Muscle layer of colon (tissue), 2 donors: ENCODE data around the gene TPGS2.

Experiments
- H3K27ac ChIP-seq: one replicate; pipeline ENCODE4 v1.7.0; 2013; ENCODE audit warnings: low read depth, mild to moderate bottlenecking, low read length, moderate library complexity
- H3K27me3 ChIP-seq, 2 donors: one replicate each; pipeline ENCODE4 v1.7.0; 2013; ENCODE audit warnings: low read length in 2 of 2, mild to moderate bottlenecking in 2 of 2; ENCODE audit not compliant: insufficient read depth in 2 of 2, control insufficient read depth in 1 of 2
- H3K36me3 ChIP-seq: one replicate; pipeline ENCODE4 v1.7.0; 2013; ENCODE audit warnings: mild to moderate bottlenecking, low read length; ENCODE audit not compliant: insufficient read depth
- H3K4me1 ChIP-seq: one replicate; pipeline ENCODE4 v1.7.0; 2013; ENCODE audit warnings: mild to moderate bottlenecking, low read length; ENCODE audit not compliant: insufficient read depth
- H3K4me3 ChIP-seq, 2 donors: one replicate each; pipeline ENCODE4 v1.7.0; 2013; ENCODE audit warnings: low read length in 2 of 2, low read depth in 1 of 2, mild to moderate bottlenecking in 1 of 2, moderate library complexity in 1 of 2
- H3K9ac ChIP-seq: one replicate; pipeline ENCODE4 v1.7.0; 2013; ENCODE audit warnings: low read length
- H3K9me3 ChIP-seq: one replicate; pipeline ENCODE4 v1.7.0; 2013; ENCODE audit warnings: mild to moderate bottlenecking, low read length
- donor health status: abdominal sarcoma.
- donor health status: Adenocarcinoma of cecum.

Gene TPGS2

DNA sequence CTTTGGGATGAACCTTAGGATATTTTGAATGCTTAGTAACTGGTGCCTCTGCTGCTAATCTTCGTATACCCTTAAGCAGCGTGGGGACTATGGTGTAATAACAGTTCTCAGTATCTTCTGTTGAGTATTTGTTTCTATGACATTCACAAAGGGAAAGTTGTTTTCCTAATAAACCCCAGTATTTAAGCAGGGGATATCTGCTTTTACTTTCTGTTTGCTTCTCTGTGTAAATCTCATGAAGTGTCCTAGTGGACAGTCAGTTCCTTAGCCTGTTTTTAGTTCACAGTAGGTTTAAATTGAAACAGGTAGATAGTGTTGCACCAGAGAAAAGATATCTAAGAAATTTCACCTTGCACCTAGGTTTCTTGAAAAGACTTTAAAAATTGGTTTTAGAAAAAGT, 15.0 kb upstream of the TPGS2 start:
- Histone ChIP-seq H3K27me3 (no peaks in the 10 kb centered on the region), H3K9me3 (no peaks in the 10 kb centered on the region), H3K9ac (no peak overlapping the region), H3K36me3 (no peaks in the 10 kb centered on the region), H3K27ac (no peak overlapping the region), H3K4me1 (no peaks in the 10 kb centered on the region), H3K4me3 (no peak overlapping the region)

DNA sequence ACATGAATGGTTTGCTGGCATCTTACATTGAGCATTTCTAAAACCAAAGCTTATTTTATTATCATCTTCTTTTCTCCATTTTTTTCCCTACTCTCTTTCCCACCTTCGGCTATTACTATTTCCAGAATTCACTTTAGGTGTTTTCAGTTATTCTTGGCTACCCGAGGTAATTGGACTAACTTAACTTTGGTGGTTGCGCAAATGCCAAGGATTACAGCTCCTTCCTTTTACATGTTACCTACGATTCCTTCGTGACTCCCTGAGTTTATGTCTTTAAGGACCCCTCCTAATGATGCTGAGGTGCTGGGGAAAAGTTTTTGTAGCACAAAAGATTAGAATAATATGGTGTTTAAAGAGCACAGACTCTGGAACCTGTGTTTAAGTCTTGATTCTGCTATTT, 14.4 kb upstream of the TPGS2 start:
- Histone ChIP-seq H3K9ac (no peak overlapping the region), H3K27ac (no peak overlapping the region), H3K4me3 (no peak overlapping the region), H3K9me3 (no peaks in the 10 kb centered on the region), H3K36me3 (no peaks in the 10 kb centered on the region), H3K27me3 (no peaks in the 10 kb centered on the region), H3K4me1 (no peaks in the 10 kb centered on the region)

DNA sequence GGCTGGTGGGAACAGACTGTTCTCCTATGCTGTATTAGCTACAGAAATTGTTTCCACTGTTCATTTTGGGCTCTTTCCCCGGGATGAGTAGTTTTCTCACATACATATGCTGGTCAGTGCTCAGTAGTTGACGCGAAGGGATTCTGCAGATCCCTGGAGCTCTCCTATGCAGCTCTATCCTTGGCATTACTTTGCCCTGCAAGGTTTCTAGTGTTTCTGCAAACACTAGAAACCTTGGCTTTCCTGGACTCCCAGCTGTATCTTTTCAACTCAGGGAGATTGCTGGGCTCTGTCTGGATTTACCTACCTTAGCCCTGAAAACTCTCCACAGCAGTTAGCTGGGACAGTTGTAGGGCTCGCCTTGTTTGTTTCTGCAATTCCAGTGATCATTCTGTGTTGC, 11.0 kb upstream of the TPGS2 start:
- Histone ChIP-seq H3K36me3 (peaks cover 6% of the 10 kb centered on the region), H3K27me3 (no peaks in the 10 kb centered on the region)

DNA sequence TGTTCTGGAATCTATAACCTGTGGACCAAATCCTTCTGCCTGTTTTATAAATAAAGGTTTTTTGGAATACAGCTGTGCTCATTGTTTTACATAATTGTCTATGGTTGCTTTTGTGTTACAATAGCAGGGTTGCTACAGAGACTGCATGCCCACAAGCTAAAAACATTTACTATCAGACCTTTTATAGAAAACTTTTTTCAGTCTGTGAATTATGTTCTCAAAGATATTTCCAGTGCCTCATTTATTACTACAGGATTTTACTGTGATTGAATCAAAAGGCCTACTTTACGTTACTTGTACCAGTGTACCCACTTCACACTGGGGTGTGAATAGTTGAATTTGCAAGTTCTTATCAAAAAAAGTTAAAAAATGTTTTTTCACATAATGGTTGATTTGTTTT, 7.1 kb upstream of the TPGS2 start:
- Histone ChIP-seq H3K4me1 (no peaks in the 10 kb centered on the region), H3K36me3 (peaks cover 6% of the 10 kb centered on the region), H3K4me3 (no peak overlapping the region), H3K9ac (no peak overlapping the region), H3K9me3 (no peaks in the 10 kb centered on the region), H3K27me3 (no peaks in the 10 kb centered on the region), H3K27ac (no peak overlapping the region)

More for the DNA sequence above, 11.0 kb upstream of the TPGS2 start:
- H3K4me1 ChIP-seq, result no peaks in the 10 kb centered on the region
- no peak overlapping the region for H3K9ac ChIP-seq
- H3K9me3 ChIP-seq, result no peaks in the 10 kb centered on the region
- H3K27ac ChIP-seq, result no peak overlapping the region
- no peak overlapping the region for H3K4me3 ChIP-seq

GRCh38 chr18:36833120-36833519, 4.3 kb upstream of the TPGS2 start:
- no peaks in the 10 kb centered on the region for H3K27me3 ChIP-seq
- no peaks in the 10 kb centered on the region for H3K9me3 ChIP-seq
- H3K4me1 ChIP-seq, result peaks cover 12% of the 10 kb centered on the region
- no peak overlapping the region for H3K4me3 ChIP-seq
- peaks cover 6% of the 10 kb centered on the region for H3K36me3 ChIP-seq
- H3K9ac ChIP-seq, result no peak overlapping the region
- H3K27ac ChIP-seq, result no peak overlapping the region

DNA sequence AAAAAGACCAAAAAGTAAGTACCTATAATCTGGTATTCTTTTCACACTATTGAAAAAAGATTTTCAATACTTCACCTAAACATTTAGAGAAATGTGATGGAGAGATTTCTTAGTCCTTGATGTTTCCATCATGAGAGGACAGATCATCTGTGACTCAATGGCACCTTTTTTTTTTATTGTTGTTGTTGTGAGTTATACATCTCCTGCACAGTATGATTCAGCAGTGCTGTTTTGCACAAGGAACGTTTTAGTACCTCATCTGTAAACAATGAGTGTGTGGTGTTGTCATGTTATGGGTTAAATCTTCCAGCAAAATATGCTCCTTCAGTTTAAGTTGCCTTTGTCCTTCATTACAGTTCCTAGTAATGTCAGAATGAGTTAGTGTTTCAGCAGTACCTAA, 2.3 kb upstream of the TPGS2 start:
- H3K9ac ChIP-seq, result no peak overlapping the region
- H3K4me3 ChIP-seq, result no peak overlapping the region
- no peak overlapping the region for H3K27ac ChIP-seq
- no peaks in the 10 kb centered on the region for H3K9me3 ChIP-seq
- H3K27me3 ChIP-seq, result no peaks in the 10 kb centered on the region
- no peaks in the 10 kb centered on the region for H3K36me3 ChIP-seq
- H3K4me1 ChIP-seq, result peaks cover 21% of the 10 kb centered on the region

DNA sequence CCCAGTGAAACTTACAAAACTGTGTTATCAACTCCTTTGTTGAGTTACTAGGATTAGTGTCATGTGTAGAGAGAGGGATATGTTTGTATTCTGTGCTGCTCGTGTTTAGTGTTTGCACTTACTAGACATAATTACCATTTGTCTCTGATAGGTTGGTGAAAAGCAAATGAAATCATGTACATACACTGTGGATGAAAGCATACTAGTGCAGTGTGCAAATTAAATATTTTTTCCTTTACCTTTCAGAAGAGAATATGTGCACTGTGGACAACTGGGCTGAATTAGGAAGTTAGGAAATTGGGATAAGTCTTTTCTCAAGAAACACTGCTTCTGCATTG, 1.3 kb upstream of the TPGS2 start:
- H3K4me1 ChIP-seq, result peaks cover 21% of the 10 kb centered on the region
- no peaks in the 10 kb centered on the region for H3K36me3 ChIP-seq
- H3K9ac ChIP-seq, result peak overlapping the region; percentile 79
- no peaks in the 10 kb centered on the region for H3K9me3 ChIP-seq
- H3K27ac ChIP-seq, result no peak overlapping the region
- H3K4me3 ChIP-seq, result peak overlapping the region in 1 of 2 donors; percentile 95
- no peaks in the 10 kb centered on the region for H3K27me3 ChIP-seq

DNA sequence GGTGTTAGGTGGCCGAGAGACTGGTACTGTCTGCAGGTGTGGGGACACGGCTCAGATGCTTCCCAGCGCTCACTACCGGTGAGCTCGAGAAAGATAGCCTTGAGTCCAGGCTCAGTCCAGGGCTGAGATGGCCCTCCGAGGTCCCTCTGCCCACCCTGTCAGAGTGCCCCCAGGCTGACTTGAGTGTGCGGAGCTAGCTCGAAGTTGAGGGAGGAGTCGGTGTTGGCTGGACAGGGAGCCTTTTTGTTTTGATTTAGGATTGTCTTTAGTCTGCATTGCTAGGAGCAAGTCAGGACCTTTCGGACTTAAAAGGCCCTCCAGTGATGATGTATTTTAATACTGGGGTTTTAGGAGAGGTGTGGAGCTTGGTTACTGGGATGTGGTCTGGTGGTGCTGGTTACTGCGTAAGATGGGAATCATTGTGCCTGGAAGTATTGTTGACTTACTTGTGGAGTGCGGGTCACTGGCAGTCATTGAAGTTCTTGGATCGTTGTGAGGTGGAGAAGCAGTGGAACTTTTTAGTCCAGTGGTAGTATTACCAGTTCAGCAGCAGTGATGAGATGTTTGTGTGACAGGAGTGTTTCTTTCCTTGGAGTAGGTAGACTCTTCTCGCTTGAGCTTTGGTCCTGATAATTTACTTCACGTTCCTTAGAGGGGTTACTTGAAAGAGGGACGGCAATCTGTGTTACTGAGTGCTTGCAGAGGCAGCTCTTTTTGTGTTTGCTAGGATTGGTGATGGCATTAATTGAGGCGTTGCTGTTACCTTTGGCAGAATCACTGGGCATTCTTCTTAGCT, 758 bp upstream of the TPGS2 start:
- H3K4me1 ChIP-seq, result peaks cover 21% of the 10 kb centered on the region
- peak overlapping the region; percentile 75 for H3K27ac ChIP-seq
- no peaks in the 10 kb centered on the region for H3K9me3 ChIP-seq
- peak overlapping the region; percentile 81 to 95 for H3K4me3 ChIP-seq
- peak overlapping the region; percentile 79 for H3K9ac ChIP-seq
- H3K27me3 ChIP-seq, result no peaks in the 10 kb centered on the region
- H3K36me3 ChIP-seq, result no peaks in the 10 kb centered on the region

GRCh38 chr18:36828157-36828629, 609 bp downstream of the TPGS2 start:
- Histone ChIP-seq H3K27ac (peak overlapping the region; percentile 75), H3K4me1 (peaks cover 21% of the 10 kb centered on the region), H3K36me3 (peaks cover under 1% of the 10 kb centered on the region), H3K9ac (peak overlapping the region; percentile 70), H3K27me3 (no peaks in the 10 kb centered on the region), H3K4me3 (peak overlapping the region; percentile 81 to 95), H3K9me3 (no peaks in the 10 kb centered on the region)

- H3K36me3 ChIP-seq, result peaks cover 5% of the 10 kb centered on the region
- H3K9ac ChIP-seq, result no peak overlapping the region
- H3K9me3 ChIP-seq, result no peaks in the 10 kb centered on the region
- H3K4me1 ChIP-seq, result peaks cover 21% of the 10 kb centered on the region
- H3K27me3 ChIP-seq, result no peaks in the 10 kb centered on the region
- no peak overlapping the region for H3K4me3 ChIP-seq
- no peak overlapping the region for H3K27ac ChIP-seq
Measured at GRCh38 chr18:36826556-36826955, 2.2 kb downstream of the TPGS2 start.

DNA sequence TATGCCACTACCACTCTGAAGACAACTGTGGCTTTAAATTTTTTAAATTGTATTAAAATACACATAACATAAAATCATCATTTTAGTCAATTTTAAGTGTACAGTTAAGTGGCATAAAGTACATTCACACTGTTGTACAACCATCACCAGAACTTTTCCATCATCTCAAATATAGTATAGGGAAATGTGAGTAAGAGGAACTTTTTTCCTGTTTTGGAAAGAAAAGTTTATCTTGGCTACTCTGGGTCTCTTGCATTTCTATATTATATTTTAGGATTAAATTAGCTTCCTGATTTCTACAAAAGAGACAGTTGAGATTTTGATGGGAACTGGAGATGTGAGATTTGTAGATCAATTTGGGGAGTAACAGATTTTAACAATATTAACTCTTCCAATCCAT, 3.3 kb downstream of the TPGS2 start:
- Histone ChIP-seq H3K36me3 (peaks cover 5% of the 10 kb centered on the region), H3K9ac (no peak overlapping the region), H3K4me3 (no peak overlapping the region), H3K4me1 (peaks cover 21% of the 10 kb centered on the region), H3K27me3 (no peaks in the 10 kb centered on the region), H3K9me3 (no peaks in the 10 kb centered on the region), H3K27ac (no peak overlapping the region)

GRCh38 chr18:36821681-36822080, 7.1 kb downstream of the TPGS2 start:
- H3K27me3 ChIP-seq, result no peaks in the 10 kb centered on the region
- H3K9me3 ChIP-seq, result no peaks in the 10 kb centered on the region
- H3K4me1 ChIP-seq, result no peaks in the 10 kb centered on the region
- no peak overlapping the region for H3K9ac ChIP-seq
- no peak overlapping the region for H3K4me3 ChIP-seq
- H3K36me3 ChIP-seq, result peaks cover 15% of the 10 kb centered on the region
- H3K27ac ChIP-seq, result no peak overlapping the region
